Endothelial cell of umbilical vein (primary cell): ENCODE results near the gene VWA8. TPM values are rescaled to one million over a fixed set of nuclear protein-coding genes. Genes with fewer than 3 reads are reported as not detected.

Source experiments
- BruUV-seq: library from RNA; stranded (reverse); fragments of 400-500 nt; replicated peaks from 2 replicates; lab custom pipeline; 2021; lab: Mats Ljungman, UMichigan
- CTCF ChIA-PET: fragments of 300-600, 350-600 bp; sonication (Branson Sonifier 250); formaldehyde crosslinking; loops from one replicate; lab custom pipeline; 2021; ENCODE audit warnings: antibody characterized with exemption, inconsistent platforms; lab: Charles Lee
- POLR2A ChIA-PET: fragments of 300-600, 350-600 bp; sonication (Branson Sonifier 250); formaldehyde crosslinking; loops from one replicate; lab custom pipeline; 2021; ENCODE audit warnings: antibody characterized with exemption, inconsistent platforms; lab: Charles Lee
- DNase-seq: peaks from one replicate; pipeline ENCODE4 v3.0.0-alpha.2; 2011; ENCODE audit warnings: low read depth, low spot score
- FAIRE-seq: peaks from 2 replicates; lab custom pipeline; 2011; peaks lifted over from hg19 to GRCh38; lab: Jason Lieb, UNC
- H2AFZ ChIP-seq: 2 replicates; pipeline ENCODE4 v1.6.0; 2012; ENCODE audit warnings: low read depth, low read length, control low read depth, inconsistent platforms
- H3K27ac ChIP-seq: 2 replicates; pipeline ENCODE4 v1.5.1; 2011; ENCODE audit warnings: low read depth, mild to moderate bottlenecking, control low read depth, low read length, moderate library complexity; ENCODE audit not compliant: insufficient read depth
- H3K27me3 ChIP-seq, 2 experiments: 2 replicates each; pipeline versions ENCODE4 v1.6.0 to v1.6.1; 2011; ENCODE audit warnings: low read length in 2 of 2, mixed read lengths in 1 of 2; ENCODE audit not compliant: control insufficient read depth in 2 of 2, insufficient read depth in 2 of 2
- H3K36me3 ChIP-seq, 2 experiments: 2 replicates in 1 of 2; 3 replicates in 1 of 2; pipeline ENCODE4 v1.5.1; 2011; ENCODE audit warnings: low read length in 2 of 2, mild to moderate bottlenecking in 1 of 2, moderate library complexity in 1 of 2; ENCODE audit not compliant: control insufficient read depth in 2 of 2, insufficient read depth in 2 of 2; ENCODE audit errors: extremely low read depth in 1 of 2
- H3K4me1 ChIP-seq: 3 replicates; pipeline ENCODE4 v1.5.1; 2011; ENCODE audit warnings: mild to moderate bottlenecking, low read length; ENCODE audit not compliant: control insufficient read depth, insufficient read depth; ENCODE audit errors: extremely low read depth
- H3K4me2 ChIP-seq: 2 replicates; pipeline ENCODE4 v1.6.1; 2011; ENCODE audit warnings: low read length, control low read depth, mixed read lengths; ENCODE audit not compliant: insufficient read depth
- H3K4me3 ChIP-seq, 3 experiments: fragments of 200-600 bp in 1 of 3; sonication (generic), shearing (Covaris generic) in 1 of 3; replicated peaks in 1 of 3; 2 replicates each; pipeline ENCODE4 v1.5.1; 2011 to 2016; ENCODE audit warnings: control low read depth in 3 of 3, low read length in 3 of 3, mild to moderate bottlenecking in 2 of 3, inconsistent platforms in 1 of 3, low read depth in 1 of 3, moderate library complexity in 1 of 3; ENCODE audit not compliant: insufficient read depth in 1 of 3
- H3K79me2 ChIP-seq: 2 replicates; pipeline ENCODE4 v1.6.0; 2012; ENCODE audit warnings: low read length, inconsistent platforms; ENCODE audit not compliant: control insufficient read depth, insufficient read depth
- H3K9ac ChIP-seq: replicated peaks from 2 replicates; pipeline ENCODE3; 2011; ENCODE audit warnings: low read length, control low read depth; ENCODE audit not compliant: insufficient read depth; ENCODE audit errors: extremely low read depth
- H3K9me1 ChIP-seq: replicated peaks from 3 replicates; pipeline ENCODE4 v1.6.0; 2011; ENCODE audit warnings: mild to moderate bottlenecking, low read length; ENCODE audit not compliant: control insufficient read depth, insufficient read depth; ENCODE audit errors: extremely low read depth
- H3K9me3 ChIP-seq: replicated peaks from 2 replicates; pipeline ENCODE4 v1.5.1; 2012; ENCODE audit warnings: low read length, inconsistent platforms; ENCODE audit not compliant: control insufficient read depth, insufficient read depth
- H4K20me1 ChIP-seq: replicated peaks from 2 replicates; pipeline ENCODE3; 2011; ENCODE audit warnings: mild to moderate bottlenecking, low read length; ENCODE audit not compliant: control insufficient read depth, insufficient read depth; ENCODE audit errors: extremely low read depth
- CTCF ChIP-seq, 2 donors: IDR thresholded peaks; 1 replicate in 1 of 2; 2 replicates in 1 of 2; pipeline ENCODE4 v1.5.1; 2011; ENCODE audit warnings: low read length in 2 of 2, mild to moderate bottlenecking in 2 of 2, moderate library complexity in 2 of 2, control low read depth in 1 of 2, inconsistent platforms in 1 of 2, low read depth in 1 of 2; ENCODE audit not compliant: insufficient read depth in 1 of 2; ENCODE audit errors: extremely low read depth in 1 of 2
- EZH2 ChIP-seq: IDR thresholded peaks from 2 replicates; pipeline ENCODE4 v1.6.1; 2012; ENCODE audit warnings: borderline replicate concordance, low read depth, mild to moderate bottlenecking, moderate library complexity, low read length, inconsistent platforms; ENCODE audit not compliant: severe bottlenecking
- GATA2 ChIP-seq: IDR thresholded peaks from 2 replicates; pipeline ENCODE4 v1.7.0; 2011; ENCODE audit warnings: low read depth, mild to moderate bottlenecking, moderate library complexity, mixed read lengths, low read length; ENCODE audit not compliant: insufficient read length, insufficient read depth
- JUN ChIP-seq: IDR thresholded peaks from 2 replicates; pipeline ENCODE4 v1.6.1; 2011; ENCODE audit warnings: borderline replicate concordance, low read depth; ENCODE audit not compliant: insufficient read length, insufficient read depth
- MAX ChIP-seq: IDR thresholded peaks from 2 replicates; pipeline ENCODE4 v1.6.1; 2011; ENCODE audit not compliant: insufficient read depth, insufficient read length
- MYC ChIP-seq: IDR thresholded peaks from one replicate; pipeline ENCODE4 v1.6.1; 2011; ENCODE audit warnings: mild to moderate bottlenecking, low read depth, low read length
- POLR2A ChIP-seq: IDR thresholded peaks from 2 replicates; pipeline ENCODE4 v1.6.1; 2012; ENCODE audit warnings: low read depth, mild to moderate bottlenecking, control low read depth, low read length
- POLR2AphosphoS5 ChIP-seq: IDR thresholded peaks from 2 replicates; pipeline ENCODE4 v1.6.1; 2012; ENCODE audit warnings: low read depth, mild to moderate bottlenecking, control low read depth, low read length, moderate library complexity; ENCODE audit not compliant: insufficient read depth
- dilution Hi-C: fragments of 300-500 bp; cut with MboI; formaldehyde crosslinking; loops from one replicate; pipeline ENCODE4 v1.15.0; 2019; ENCODE audit warnings: low sequenced_read_pairs; ENCODE audit not compliant: extremely low pct_ligation_motif_present
- intact Hi-C: fragments of 100-400 bp; cut with micrococcal nuclease; formaldehyde crosslinking; loops from one replicate; pipeline ENCODE4 v1.10.0; 2022
- polyA plus RNA-seq, 4 experiments: library from polyadenylated mRNA; depleted of rRNA in 3 of 4; stranded (reverse) in 3 of 4; unstranded in 1 of 4; fragments of >200 nt; gene quantifications; 2 replicates each; pipeline versions ENCODE4 v1.2.1 to v1.2.3, GENCODE V29; 2011 to 2012; ENCODE audit warnings: missing spikeins in 1 of 4
- total RNA-seq: library from RNA; stranded (reverse); gene quantifications from 2 replicates; pipeline ENCODE4 v1.2.3, GENCODE V29; 2021

The VWA8 gene
- total and polyA plus RNA-seq, 2 donors (not counting 3 experiments of a cell fraction or from before 2014, with no cell fraction given): 2.9 to 11.3 TPM

- no peak overlapping the region for H3K9ac ChIP-seq
- H3K27ac ChIP-seq: no peak overlapping the region
- intact Hi-C loops (no loop called here), dilution Hi-C loops (no loop called here)
- H4K20me1 ChIP-seq: no peaks in the 10 kb centered on the region
- no peaks in the 10 kb centered on the region for H3K9me3 ChIP-seq
- H3K36me3 ChIP-seq: no peaks in the 10 kb centered on the region
- H3K9me1 ChIP-seq: no peaks in the 10 kb centered on the region
- ChIA-PET CTCF (interaction anchor here (2.0 kb wide), 1 partner anchor 94 kb away, joined by 4 read pairs; no protein-coding TSS in a partner anchor), POLR2A (no interaction called here)
- no peak overlapping the region for H3K4me2 ChIP-seq
- no TSS peak for BruUV-seq
- no peak overlapping the region for H2AFZ ChIP-seq
- H3K79me2 ChIP-seq: no peaks in the 10 kb centered on the region
- TF ChIP-seq POLR2A: no peak
- no peak overlapping the region for H3K4me3 ChIP-seq
- no peaks in the 10 kb centered on the region for H3K27me3 ChIP-seq
- DNase-seq: no peak
- no peak for FAIRE-seq
- peaks cover 4% of the 10 kb centered on the region for H3K4me1 ChIP-seq
These were observed 198.1 kb downstream of the VWA8 start for GRCh38 chr13:41762796-41763195.

- no peak overlapping the region for H3K4me3 ChIP-seq
- H3K9ac ChIP-seq: no peak overlapping the region
- dilution Hi-C loops: no loop called here
- no peaks in the 10 kb centered on the region for H3K36me3 ChIP-seq
- intact Hi-C loops: no loop called here
- no peak overlapping the region for H3K27ac ChIP-seq
- H4K20me1 ChIP-seq: no peaks in the 10 kb centered on the region
- H3K79me2 ChIP-seq: no peaks in the 10 kb centered on the region
- no peaks in the 10 kb centered on the region for H3K27me3 ChIP-seq
- no peak overlapping the region for H3K4me2 ChIP-seq
- no peak overlapping the region for H2AFZ ChIP-seq
- ChIA-PET CTCF (interaction anchor here (1.3 kb wide), 1 partner anchor 88 kb away, joined by 4 read pairs; no protein-coding TSS in a partner anchor), POLR2A (no interaction called here)
- no peaks in the 10 kb centered on the region for H3K4me1 ChIP-seq
- TF ChIP-seq CTCF (IDR thresholded peaks at IDR 0.05; ENCODE audit: extremely low read depth in 1 of 2, insufficient read depth in 1 of 2, low read depth in 1 of 2, low read length in 2 of 2) (no peak), MYC (no peak), EZH2 (no peak), POLR2AphosphoS5 (no peak), POLR2A (no peak), GATA2 (no peak), JUN (no peak), MAX (no peak)
- no peaks in the 10 kb centered on the region for H3K9me3 ChIP-seq
- DNase-seq (no peak), FAIRE-seq (no peak)
- no peaks in the 10 kb centered on the region for H3K9me1 ChIP-seq
- no TSS peak for BruUV-seq
These were observed 204.6 kb downstream of the VWA8 start for GRCh38 chr13:41756198-41756880.
